HG02973 (cell line): ENCODE results near the gene GJB1.

Source experiments
- ATAC-seq: cut with Tn5 transposase; IDR thresholded peaks from one replicate; pipeline ENCODE4 v1.9.1; 2021; ENCODE audit warnings: moderate library complexity; ENCODE audit not compliant: unreplicated experiment

The GJB1 gene

DNA sequence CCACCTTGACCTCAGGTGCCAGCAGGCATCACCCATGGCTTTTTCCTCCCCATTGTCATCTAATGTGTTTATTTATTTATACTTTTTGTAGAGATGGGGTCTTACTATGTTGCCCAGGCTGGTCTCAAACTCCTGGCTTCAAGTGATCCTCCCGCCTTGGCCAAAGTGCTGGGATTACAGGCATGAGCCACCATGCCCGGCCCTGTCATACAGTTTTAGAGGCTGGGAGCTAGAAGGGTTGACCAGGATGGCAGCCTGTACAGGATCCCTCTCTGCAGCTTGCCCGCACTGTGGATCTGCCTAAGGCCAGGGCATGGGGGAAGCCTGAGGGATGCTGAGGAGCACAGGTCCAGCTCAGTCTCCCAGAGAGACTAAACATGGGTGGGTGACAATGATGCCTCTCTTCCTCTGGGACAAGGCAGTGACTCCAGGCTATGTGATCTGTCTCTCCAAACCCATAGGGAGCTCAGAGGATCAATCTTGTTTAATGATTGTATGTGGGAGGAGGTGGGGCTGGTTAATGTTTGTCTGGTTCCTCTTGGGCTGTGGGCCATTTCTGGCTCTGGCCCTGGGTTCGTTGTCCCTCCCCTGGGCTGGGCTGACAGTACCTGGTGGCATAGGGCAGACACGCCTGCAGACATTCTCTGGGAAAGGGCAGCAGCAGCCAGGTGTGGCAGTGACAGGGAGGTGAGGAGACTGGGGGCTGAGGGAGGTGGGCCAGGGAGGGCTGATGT lies 8.3 kb upstream of the GJB1 start:
- ATAC-seq = no peak

DNA sequence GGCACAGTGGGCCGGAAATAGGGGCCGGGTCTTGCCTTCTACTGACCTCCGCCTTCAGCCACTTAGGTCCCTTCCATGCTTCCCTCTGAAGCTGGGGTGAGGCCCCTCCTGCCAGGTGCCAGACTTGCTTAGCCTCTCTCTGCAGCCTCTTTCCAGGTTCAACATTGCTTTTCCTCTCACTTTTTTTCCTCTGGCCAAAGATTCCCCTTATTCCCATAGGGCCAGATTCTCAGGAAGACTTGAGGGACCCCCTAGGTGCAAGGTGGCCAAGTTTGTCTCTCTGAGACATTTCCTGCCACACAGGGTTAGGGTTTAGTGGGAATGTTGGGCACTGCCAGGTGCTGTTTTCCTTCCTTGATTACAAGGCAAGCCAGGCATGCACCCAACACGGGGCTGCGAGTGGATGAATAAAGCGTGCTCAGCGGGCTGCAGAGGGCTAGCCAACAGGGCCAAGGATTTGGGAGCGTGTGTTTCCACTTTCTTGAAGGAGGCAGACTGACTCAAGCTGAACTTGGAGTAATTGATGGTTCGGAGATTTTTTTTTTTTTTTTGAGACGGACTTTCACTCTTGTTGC lies 7.6 kb upstream of the GJB1 start:
- ATAC-seq = no peak

- ATAC-seq = no peak
These were observed 6.5 kb upstream of the GJB1 start for GRCh38 chrX:71216485-71216884.

DNA sequence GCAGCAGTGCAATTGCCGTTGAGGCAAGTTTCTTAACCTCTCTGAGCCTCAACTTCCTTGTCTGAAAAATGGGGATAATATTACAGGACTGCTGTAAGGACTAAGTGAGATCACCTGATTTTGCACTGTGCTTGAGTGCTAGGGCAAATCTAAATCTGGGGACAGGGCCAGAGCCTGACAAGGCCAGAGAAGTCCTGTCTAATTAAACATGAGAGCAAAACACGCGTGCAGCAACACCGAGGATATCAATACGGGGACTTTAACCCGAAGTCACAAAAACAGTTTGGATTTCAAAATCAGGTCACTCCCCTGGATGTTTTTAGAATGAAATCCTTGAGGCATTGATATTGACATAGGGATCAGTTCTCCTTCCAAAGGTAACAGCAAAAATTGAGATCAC lies 5.7 kb upstream of the GJB1 start:
- ATAC-seq = no peak

DNA sequence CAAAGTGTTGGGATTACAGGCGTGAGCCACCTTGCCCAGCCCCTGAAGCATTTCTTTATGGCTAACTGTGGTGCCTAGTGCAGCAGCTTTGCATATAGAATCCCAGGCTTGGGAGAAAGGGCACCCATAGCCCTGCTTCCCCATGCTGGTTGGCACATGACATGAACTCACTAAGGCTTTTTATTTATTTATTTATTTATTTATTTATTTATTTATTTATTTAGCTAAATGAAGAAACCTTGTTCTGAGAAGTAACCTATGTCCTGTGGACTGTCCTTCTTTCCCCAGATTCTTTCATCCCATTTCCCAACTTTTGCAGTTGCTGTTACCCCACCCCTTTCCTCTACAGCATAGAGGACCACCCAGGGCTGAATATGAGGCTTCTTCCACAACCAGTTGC lies 1.9 kb upstream of the GJB1 start:
- no peak for ATAC-seq

- ATAC-seq = no peak
These were observed 1.2 kb downstream of the GJB1 start for GRCh38 chrX:71224098-71224708.

DNA sequence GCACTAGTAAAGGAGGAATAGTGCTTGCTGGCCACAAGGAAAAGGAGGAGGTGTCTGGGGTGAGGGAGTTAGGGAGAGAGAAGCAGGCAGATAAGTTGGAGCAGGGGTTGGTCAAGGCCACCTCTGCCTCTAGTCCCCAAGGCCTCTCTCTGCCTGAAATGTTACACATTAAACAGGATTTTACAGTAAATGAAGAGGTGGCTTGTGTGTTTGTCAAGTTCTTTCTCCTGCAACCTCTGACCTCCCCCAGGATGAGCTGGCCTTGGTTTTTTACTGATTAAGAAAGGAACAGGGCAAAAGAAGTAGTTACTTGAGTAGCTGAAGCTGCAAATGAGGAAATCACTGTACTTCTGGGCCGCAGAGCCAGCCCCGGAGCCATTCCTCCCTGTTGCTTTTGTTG lies 2.0 kb downstream of the GJB1 start:
- no peak for ATAC-seq

GRCh38 chrX:71225676-71226075 lies 2.7 kb downstream of the GJB1 start:
- no peak for ATAC-seq

DNA sequence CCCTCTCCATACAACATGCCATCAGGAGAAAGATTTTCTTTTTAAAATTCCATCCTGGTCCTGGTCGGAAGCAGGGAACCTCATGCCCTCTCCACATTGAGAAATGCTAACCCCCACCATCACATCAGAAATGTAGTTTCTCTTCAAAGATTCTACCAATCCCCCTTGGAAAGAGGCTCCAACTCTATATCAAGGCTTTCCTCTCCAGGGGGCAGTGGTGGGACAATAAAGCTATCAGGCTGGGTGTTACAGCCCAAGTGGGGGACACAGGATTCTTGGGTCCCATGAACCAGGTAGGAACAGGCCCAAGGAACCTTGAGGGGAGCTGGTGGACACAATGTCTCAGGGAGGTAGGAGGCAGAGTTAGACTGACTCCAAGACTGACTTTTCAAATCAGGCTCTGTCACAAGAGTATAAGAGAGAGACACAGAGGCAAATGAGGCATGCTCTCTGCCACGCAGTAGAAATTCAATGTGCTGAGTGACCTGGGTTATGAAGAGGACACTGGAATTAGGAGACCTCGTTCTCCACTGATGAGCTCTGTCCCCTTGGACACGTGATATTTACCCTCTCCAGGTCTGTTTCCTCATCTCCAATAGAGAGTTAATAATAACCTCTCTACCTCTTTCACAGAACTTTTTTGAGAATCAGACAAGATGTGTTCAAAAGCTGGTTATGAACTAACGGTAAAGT lies 4.5 kb downstream of the GJB1 start:
- ATAC-seq = no peak

- no peak for ATAC-seq
These were observed 5.1 kb downstream of the GJB1 start for GRCh38 chrX:71228063-71228642.

DNA sequence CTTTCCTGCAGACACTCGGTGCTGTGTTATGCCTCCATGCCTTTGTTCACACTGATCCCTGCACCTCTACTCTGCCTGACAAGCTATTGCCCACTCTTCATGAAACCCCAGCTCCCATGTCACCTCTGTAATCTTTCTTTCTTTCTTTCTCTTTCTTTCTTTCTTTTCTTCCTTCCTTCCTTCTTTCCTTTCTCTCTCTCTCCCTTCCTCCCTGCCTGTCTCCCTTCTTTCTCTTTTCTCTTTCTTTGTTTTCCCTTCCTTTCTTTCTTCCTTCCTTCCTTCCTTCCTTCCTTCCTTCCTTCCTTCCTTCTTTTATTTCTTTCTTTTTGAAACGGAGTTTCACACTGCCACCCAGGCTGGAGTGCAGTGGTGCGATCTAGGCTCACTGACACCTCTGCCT lies 12.5 kb downstream of the GJB1 start:
- no peak for ATAC-seq

DNA sequence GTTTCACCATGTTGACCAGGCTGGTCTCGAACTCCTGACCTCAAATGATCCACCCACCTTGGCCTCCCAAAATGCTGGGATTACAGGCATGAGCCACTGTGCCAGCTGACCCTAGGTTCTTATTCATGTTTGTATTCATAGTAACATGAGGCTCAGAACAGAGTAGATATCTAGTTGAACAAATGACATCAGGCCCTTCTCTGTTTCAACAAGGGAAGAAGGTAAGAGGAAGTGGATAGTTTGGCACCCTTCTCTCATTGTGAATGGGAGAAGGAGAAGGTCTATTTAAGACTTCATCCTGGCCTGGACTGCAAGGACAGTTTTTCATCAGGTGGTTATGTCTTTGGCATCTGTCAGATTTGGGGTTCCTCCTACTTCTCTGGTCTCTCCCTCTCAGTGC lies 13.8 kb downstream of the GJB1 start:
- ATAC-seq = no peak

DNA sequence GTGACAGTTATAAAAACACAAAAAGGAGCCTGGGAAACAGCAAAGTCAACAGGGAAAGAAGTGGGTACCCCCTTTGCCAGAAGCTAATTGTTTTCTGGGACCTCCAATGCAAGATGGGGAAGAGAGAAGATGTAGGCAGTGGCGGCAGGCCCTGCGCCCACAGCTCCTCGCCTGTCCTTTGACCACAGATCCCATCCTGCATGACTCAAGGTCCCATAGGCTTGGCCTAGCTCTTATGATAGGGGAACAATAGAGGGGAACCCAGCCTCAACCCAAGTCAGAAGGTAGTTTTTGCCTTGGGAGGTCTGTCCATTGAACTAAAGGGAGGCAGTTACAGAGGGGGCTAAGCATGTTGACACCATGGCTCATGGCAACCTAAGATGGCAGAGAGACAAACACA lies 16.8 kb downstream of the GJB1 start:
- ATAC-seq = no peak

GRCh38 chrX:71241301-71241700 lies 18.3 kb downstream of the GJB1 start:
- no peak for ATAC-seq

- ATAC-seq = no peak
These were observed 21.5 kb downstream of the GJB1 start for GRCh38 chrX:71244359-71245128.

DNA sequence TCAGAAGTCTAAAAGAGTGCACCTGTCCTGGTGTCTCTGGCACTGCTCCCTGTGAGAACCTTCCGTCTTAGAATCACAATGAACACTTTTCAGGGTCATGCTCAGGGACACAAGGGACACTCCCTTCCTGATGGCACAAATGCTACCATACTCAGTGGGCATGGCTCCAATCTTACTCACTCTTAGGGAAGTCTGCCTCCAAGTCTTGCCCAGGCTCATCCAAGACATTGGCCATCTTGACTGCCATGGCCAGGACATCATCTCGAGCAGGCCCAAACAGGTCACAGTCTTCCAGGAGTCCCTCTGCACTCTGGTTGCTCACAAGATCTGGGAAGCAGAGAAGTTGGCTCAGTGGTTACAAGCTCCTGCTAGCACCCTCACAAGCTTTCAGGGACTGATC lies 22.1 kb downstream of the GJB1 start:
- no peak for ATAC-seq

DNA sequence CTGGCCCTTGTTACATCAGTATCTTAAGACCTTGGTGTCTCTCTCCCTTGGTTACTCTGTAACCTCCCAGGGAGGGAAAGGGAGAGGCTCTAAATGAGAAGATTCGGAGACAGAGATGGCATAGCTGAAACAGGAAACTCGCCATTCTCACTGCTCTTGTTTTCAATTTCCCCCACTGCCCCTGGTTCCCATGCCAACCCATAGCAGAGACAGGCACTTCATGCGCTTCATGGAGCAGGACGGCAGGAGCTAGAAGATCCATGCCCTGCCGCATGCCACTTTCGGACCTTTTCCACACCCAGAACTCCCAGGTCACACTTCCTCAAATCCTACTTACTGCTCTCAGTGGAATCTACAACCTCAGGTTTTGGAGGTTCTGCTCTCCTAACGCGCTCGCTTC lies 27.8 kb downstream of the GJB1 start:
- ATAC-seq = no peak

DNA sequence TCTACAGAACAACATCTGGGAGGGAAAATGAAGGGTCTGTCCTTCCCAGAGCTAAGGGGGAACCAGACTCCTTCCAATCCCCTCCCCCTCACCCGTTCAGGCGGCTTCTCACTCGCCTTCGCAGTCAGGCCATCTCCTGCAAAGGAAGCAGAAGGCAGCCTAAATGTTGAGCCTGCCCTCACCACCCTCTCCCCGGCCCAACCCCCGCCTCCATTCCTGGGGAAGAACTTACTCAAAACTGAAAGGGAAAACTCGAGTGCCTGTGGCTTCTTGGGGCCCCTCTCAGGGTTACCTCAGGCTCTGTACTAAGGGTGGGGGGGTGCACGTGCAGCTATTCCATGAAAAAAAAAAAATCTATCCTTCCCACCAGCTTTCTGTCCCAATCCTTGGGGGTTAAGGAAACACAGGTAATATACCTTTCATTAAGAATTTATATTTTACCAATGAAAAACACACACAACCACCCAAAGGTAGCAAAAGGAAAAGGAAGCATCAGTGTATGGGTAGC lies 28.5 kb downstream of the GJB1 start:
- no peak for ATAC-seq

DNA sequence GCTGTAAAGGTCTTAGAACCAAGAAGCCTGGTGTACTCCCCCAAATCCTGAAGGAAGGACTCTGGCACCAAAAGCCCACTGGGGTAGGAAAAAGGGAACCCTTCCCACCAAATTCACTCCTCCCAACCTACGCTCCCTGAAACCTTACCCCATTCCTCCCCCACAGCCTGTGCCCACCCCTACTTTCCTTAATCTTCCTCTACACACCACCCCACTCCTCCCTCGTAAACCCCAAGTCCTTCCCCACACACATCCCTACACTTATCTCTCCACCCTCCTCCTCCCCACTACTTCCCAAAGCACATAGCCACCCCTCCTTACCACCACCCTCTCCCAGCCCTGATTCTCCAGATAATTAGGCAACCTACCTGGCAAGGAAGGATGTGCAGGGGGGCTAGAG lies 29.2 kb downstream of the GJB1 start:
- ATAC-seq = no peak

GRCh38 chrX:71253253-71254091 lies 30.4 kb downstream of the GJB1 start:
- ATAC-seq = no peak
